ENCODE results near the gene SLC22A1. TPM values are rescaled to one million over a fixed set of nuclear protein-coding genes. Genes with fewer than 3 reads are reported as not detected.

SLC22A1 gene
- total RNA-seq, 2 experiments from 2014 or later, result 0.14 to 0.89 TPM

GRCh38 chr6:160077024-160077423 is 44.6 kb upstream of the SLC22A1 start:
- H3K4me1 Mint-ChIP-seq (ENCODE audit: low read depth), result no peaks in the 10 kb centered on the region
- CTCF ChIA-PET, result no interaction called here
- DNase-seq (no peak), ATAC-seq (ENCODE audit: poor library complexity) (no peak)
- no peak for TF ChIP-seq CTCF (IDR thresholded peaks at IDR 0.05)
- no peak overlapping the region for H3K4me3 Mint-ChIP-seq
- H3K27me3 ChIP-seq (ENCODE audit: control insufficient read depth in 1 of 2, insufficient read depth in 2 of 2, low read length in 2 of 2), result no peaks in the 10 kb centered on the region
- H3K36me3 Mint-ChIP-seq (ENCODE audit: low read depth), result peaks cover 91% of the 10 kb centered on the region
- no peaks in the 10 kb centered on the region for H3K4me1 ChIP-seq (ENCODE audit: insufficient read depth, low read length)
- H3K9me3 Mint-ChIP-seq, result no peaks in the 10 kb centered on the region
- no peaks in the 10 kb centered on the region for H3K9me3 ChIP-seq (ENCODE audit: control insufficient read depth in 1 of 2, insufficient read depth in 1 of 2, low read length in 2 of 2)
- intact Hi-C loops (cut with DNase I, micrococcal nuclease), result no loop called here
- H3K36me3 ChIP-seq (ENCODE audit: insufficient read depth, low read length), result peaks cover 92% of the 10 kb centered on the region
- no peak overlapping the region for H3K27ac Mint-ChIP-seq
- H3K27me3 Mint-ChIP-seq, result no peaks in the 10 kb centered on the region
- POLR2A ChIA-PET, result no interaction called here
- H3K27ac ChIP-seq (ENCODE audit: low read depth in 1 of 2, low read length in 2 of 2), result no peak overlapping the region
- no peak overlapping the region for H3K4me3 ChIP-seq (ENCODE audit: low read length)

- H3K4me3 Mint-ChIP-seq, result no peak overlapping the region
- no peak overlapping the region for H3K27ac Mint-ChIP-seq
- TF ChIP-seq CTCF (IDR thresholded peaks at IDR 0.05), result no peak
- H3K36me3 Mint-ChIP-seq (ENCODE audit: low read depth), result peaks cover 89% of the 10 kb centered on the region
- H3K27me3 ChIP-seq (ENCODE audit: control insufficient read depth in 1 of 2, insufficient read depth in 2 of 2, low read length in 2 of 2), result no peaks in the 10 kb centered on the region
- no peaks in the 10 kb centered on the region for H3K27me3 Mint-ChIP-seq
- ChIA-PET CTCF (no interaction called here), POLR2A (no interaction called here)
- DNase-seq, result no peak
- H3K4me3 ChIP-seq (ENCODE audit: low read length), result no peak overlapping the region
- peaks cover 88% of the 10 kb centered on the region for H3K36me3 ChIP-seq (ENCODE audit: insufficient read depth, low read length)
- no peaks in the 10 kb centered on the region for H3K9me3 ChIP-seq (ENCODE audit: control insufficient read depth in 1 of 2, insufficient read depth in 1 of 2, low read length in 2 of 2)
- no peaks in the 10 kb centered on the region for H3K4me1 Mint-ChIP-seq (ENCODE audit: low read depth)
- no peak for ATAC-seq (ENCODE audit: poor library complexity)
- H3K9me3 Mint-ChIP-seq, result no peaks in the 10 kb centered on the region
- H3K27ac ChIP-seq (ENCODE audit: low read depth in 1 of 2, low read length in 2 of 2), result no peak overlapping the region
- no peaks in the 10 kb centered on the region for H3K4me1 ChIP-seq (ENCODE audit: insufficient read depth, low read length)
- intact Hi-C loops (cut with DNase I, micrococcal nuclease), result no loop called here
These were observed 44.1 kb upstream of the SLC22A1 start for GRCh38 chr6:160077526-160077925.

- CTCF ChIA-PET, result no interaction called here
- H3K36me3 ChIP-seq (ENCODE audit: insufficient read depth, low read length), result peaks cover 85% of the 10 kb centered on the region
- TF ChIP-seq CTCF (IDR thresholded peaks at IDR 0.05), result no peak
- Mint-ChIP-seq H3K27ac (no peak overlapping the region), H3K9me3 (no peaks in the 10 kb centered on the region), H3K27me3 (no peaks in the 10 kb centered on the region), H3K4me3 (no peak overlapping the region), H3K36me3 (ENCODE audit: low read depth) (peaks cover 89% of the 10 kb centered on the region), H3K4me1 (ENCODE audit: low read depth) (no peaks in the 10 kb centered on the region)
- no peak overlapping the region for H3K27ac ChIP-seq (ENCODE audit: low read depth in 1 of 2, low read length in 2 of 2)
- H3K4me1 ChIP-seq (ENCODE audit: insufficient read depth, low read length), result no peaks in the 10 kb centered on the region
- no peaks in the 10 kb centered on the region for H3K9me3 ChIP-seq (ENCODE audit: control insufficient read depth in 1 of 2, insufficient read depth in 1 of 2, low read length in 2 of 2)
- H3K4me3 ChIP-seq (ENCODE audit: low read length), result no peak overlapping the region
- ATAC-seq (ENCODE audit: poor library complexity) (no peak), DNase-seq (no peak)
- POLR2A ChIA-PET, result no interaction called here
- intact Hi-C loops (cut with DNase I, micrococcal nuclease), result no loop called here
- no peaks in the 10 kb centered on the region for H3K27me3 ChIP-seq (ENCODE audit: control insufficient read depth in 1 of 2, insufficient read depth in 2 of 2, low read length in 2 of 2)
These were observed 42.5 kb upstream of the SLC22A1 start for GRCh38 chr6:160078883-160079685.

Data from CD4-positive, alpha-beta T cell (primary cell).